Fibroblast of villous mesenchyme (primary cell): ENCODE results near the gene STAT5A. TPM values are rescaled to one million over a fixed set of nuclear protein-coding genes. Genes with fewer than 3 reads are reported as not detected.
"Not testable (repeated sequence)": the region's sequence is repeated elsewhere in the genome, so short reads cannot be mapped to it uniquely, and the experiment has no call there.

Source experiments
- DNase-seq: peaks from one replicate; pipeline ENCODE4 v3.0.0-alpha.2; 2010; ENCODE audit warnings: low read depth
- H3K4me3 ChIP-seq: 2 replicates; pipeline ENCODE4 v1.5.1; 2011; ENCODE audit warnings: low read depth, mild to moderate bottlenecking, low read length
- total RNA-seq: library from RNA; depleted of rRNA; stranded (reverse); fragments of >200 nt; gene quantifications from 2 replicates; pipeline ENCODE4 v1.2.3, GENCODE V29; 2012
- TF ChIP-seq, protein P1 (sequence below): IDR thresholded peaks from 2 replicates; pipeline ENCODE4 v1.5.1; 2012; ENCODE audit warnings: low read depth, mild to moderate bottlenecking, low read length; ENCODE audit not compliant: insufficient read depth

The STAT5A gene
- total RNA-seq, 1 donor, result 13.8 TPM

DNA sequence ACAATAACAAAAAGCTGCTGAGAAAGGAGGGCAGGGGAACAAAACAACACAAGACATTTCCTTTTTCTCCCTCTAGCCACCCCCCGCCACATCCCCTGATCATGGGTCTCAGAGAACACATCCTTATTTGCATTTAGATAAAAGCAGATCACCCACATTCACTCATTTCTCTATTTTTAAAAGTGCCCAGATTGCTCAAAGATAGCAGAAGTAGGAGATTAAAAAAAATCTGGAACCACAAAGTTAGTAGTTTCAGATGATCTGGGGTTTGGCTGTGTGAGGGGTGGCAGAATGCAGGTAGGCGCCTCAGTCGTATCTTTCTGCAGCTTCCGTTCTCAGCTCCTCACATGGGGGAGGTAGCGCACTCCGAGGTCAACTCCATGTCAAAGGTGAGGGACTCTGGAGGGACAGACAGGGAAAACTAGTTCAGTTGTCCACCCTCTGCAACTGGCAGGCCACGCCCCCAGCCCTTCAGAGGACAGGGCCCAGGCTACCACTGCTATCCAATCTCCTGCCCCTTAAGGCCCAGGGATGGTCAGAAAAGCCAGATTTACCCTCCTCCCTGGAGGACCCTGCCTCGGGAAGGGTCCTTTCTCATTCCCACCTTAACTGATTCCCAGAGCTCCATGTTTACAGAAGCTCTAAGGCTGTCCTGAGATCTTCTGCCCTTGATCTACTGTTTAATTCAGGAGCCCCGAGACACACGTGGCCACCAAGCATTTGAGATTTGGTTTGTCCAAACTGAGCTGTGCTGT is 27.3 kb downstream of the STAT5A start:
- no peak overlapping the region for H3K4me3 ChIP-seq
- TF ChIP-seq, protein P1, sequence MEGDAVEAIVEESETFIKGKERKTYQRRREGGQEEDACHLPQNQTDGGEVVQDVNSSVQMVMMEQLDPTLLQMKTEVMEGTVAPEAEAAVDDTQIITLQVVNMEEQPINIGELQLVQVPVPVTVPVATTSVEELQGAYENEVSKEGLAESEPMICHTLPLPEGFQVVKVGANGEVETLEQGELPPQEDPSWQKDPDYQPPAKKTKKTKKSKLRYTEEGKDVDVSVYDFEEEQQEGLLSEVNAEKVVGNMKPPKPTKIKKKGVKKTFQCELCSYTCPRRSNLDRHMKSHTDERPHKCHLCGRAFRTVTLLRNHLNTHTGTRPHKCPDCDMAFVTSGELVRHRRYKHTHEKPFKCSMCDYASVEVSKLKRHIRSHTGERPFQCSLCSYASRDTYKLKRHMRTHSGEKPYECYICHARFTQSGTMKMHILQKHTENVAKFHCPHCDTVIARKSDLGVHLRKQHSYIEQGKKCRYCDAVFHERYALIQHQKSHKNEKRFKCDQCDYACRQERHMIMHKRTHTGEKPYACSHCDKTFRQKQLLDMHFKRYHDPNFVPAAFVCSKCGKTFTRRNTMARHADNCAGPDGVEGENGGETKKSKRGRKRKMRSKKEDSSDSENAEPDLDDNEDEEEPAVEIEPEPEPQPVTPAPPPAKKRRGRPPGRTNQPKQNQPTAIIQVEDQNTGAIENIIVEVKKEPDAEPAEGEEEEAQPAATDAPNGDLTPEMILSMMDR, result no peak
- DNase-seq, result no peak

DNA sequence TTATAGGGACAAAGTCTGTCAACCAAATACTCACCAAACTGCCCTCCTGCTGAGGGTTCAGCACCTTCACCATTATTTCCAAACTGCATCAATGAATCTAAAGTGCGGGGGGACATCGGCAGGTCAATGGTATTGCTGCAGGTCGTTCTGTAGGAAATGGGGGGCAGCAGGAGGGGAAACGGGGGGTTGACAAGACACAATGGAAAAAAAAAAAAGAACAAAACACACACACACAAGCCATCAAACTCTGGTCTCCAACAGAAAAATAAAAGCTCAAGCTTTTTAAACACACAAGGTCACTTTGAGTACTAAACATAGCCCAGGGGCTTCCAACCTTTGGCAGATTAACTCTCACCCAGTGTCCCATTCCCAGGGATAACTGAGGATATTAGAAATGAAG is 28.5 kb downstream of the STAT5A start:
- DNase-seq, result no peak
- TF ChIP-seq, protein P1, result no peak
- no peak overlapping the region for H3K4me3 ChIP-seq

DNA sequence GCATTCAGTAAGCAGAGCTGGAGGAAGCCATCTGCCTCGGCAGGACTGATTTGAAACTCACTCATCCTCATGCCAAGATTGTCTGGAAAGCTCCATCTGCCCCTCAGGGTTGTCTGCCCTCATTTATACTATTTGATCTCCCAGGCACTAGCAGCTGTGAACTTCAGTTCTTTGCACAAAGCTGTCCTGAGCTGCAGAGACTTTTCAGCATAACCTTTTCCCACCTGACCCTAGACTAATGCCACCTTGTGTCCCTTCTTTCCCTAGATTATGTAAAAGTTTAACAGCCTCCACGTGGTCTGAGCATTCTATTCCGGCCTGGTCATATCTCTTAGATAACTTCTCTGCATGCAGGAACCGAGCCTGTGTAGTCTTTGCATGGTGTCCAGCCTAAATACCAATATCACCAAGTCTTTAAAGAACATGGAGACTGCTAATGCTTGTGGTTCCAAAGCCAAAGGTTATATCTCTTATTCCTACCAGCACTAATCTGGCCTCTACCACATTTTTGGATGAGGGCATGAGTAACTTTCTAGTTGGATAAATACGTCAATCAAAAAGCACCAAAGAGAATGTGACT is 29.1 kb downstream of the STAT5A start:
- TF ChIP-seq, protein P1, result no peak
- H3K4me3 ChIP-seq, result no peak overlapping the region
- no peak for DNase-seq

DNA sequence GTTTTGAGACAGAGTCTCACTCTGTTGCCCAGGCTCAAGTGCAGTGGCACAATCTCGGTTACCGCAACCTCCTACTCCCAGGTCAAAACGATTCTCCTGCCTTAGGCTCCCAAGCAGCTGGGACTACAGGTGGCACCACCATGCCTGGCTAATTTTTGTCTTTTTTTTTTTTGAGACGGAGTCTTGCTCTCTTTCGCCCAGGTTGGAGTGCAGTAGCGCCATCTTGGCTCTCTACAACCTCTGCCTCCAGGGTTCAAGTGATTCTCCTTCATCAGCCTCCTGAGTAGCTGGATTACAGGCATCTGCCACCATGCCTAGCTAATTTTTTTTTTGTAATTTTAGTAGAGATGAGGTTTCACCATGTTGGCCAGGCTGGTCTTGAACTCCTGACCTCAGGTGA is 29.7 kb downstream of the STAT5A start:
- not testable (repeated sequence) for H3K4me3 ChIP-seq, DNase-seq

DNA sequence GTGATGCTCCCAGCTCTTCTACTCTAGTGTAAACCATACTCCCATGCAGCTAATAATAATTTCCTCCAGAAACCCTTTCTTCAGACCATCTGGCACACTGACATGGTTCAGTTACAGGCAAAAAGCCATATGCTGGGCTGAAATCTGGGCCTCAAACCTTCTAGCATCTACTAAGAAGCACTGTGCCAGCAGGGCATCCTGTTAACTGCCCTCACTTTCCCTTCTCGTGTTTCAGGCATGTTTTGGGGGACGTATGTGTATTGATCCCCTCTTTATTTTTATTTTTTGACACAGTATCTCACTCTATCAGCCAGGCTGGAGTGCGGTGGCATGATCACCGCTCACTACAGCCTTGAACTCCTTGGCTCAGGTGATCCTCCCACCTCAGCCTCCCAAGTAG is 33.3 kb downstream of the STAT5A start:
- TF ChIP-seq, protein P1, result no peak
- no peak for DNase-seq
- H3K4me3 ChIP-seq, result no peak overlapping the region

DNA sequence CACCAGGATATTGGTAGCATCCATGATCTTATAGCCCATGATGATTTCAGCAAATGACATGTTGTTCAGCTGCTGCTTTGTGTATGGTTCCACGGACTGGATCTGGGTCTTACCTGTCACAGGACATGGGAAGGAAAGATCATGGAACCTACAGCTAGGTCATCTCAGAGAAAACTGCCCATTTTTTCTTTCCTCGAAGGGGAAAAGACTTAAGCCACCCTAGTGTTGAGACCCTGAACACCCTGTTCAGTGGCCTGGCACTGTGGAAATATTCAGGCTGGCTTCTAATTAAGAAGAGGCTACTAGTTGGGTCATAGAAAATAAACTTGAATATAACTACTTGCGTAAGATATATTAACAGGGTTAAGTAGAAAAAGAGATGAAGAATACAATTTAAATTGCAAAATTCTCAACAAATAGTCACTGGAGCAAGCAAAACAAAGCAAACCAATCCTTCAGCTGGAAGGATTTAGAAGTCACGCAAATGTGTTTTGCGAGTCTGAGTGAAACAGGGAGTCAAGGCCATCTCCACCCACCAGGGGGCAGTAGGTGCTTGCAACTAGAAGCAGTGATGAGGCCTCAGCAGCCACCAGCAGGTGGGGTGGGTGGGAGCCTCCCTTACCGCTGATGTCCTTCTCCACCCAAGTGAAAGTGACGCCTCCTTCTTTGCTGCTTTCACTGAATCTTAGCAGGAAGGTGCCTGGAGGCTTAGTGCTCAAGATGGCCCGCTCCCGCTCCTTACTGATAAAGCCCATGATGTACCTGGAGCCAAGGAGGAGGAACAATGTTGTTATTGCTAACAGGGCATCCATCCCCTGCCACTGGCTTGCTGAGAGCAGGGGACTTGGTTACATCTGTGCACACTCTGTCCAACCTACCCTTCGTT is 34.3 kb downstream of the STAT5A start:
- TF ChIP-seq, protein P1, result peak; percentile 100
- no peak overlapping the region for H3K4me3 ChIP-seq
- DNase-seq, result peak; percentile 95

DNA sequence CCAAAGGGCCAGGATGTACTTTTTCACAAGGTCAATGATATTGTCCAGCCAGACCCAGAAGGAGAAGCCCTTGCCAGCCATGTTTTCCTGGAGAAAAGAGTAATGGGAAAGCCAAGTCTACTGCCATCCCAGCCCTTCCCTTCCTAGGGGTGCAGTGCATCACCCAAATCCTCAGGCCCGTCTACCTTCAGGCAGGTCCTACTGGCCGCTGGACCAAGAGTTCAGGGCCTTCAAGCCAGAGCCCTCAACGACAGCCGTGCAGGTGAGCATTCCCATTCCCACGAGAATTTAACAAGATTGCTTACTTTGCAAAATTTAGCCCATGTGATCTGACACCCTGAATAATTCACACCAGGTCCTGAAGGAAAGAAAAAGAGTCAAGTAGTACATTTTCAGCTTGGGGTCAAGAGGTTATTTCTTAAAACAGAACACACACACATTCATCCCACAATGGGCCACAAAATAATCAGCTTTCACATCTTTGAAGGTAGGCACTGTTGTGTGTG is 35.0 kb downstream of the STAT5A start:
- TF ChIP-seq, protein P1, result no peak
- no peak for DNase-seq
- H3K4me3 ChIP-seq, result no peak overlapping the region
